ENCODE results near the gene ITGAL. TPM values are rescaled to one million over a fixed set of nuclear protein-coding genes. Genes with fewer than 3 reads are reported as not detected.
"Not testable (repeated sequence)": the region's sequence is repeated elsewhere in the genome, so short reads cannot be mapped to it uniquely, and the experiment has no call there.

Gene ITGAL
- total RNA-seq, 1 donor from 2014 or later: 1.5 TPM

- intact Hi-C loops (cut with DNase I): loop anchor here (10.0 kb wide), 1 partner anchor 77 kb away; the partner anchor contains the start of gene SEPHS2
- DNase-seq: no peak
- no peak for ATAC-seq (ENCODE audit: poor library complexity)
Measured at GRCh38 chr16:30521873-30522641, 49.5 kb downstream of the ITGAL start.

DNA sequence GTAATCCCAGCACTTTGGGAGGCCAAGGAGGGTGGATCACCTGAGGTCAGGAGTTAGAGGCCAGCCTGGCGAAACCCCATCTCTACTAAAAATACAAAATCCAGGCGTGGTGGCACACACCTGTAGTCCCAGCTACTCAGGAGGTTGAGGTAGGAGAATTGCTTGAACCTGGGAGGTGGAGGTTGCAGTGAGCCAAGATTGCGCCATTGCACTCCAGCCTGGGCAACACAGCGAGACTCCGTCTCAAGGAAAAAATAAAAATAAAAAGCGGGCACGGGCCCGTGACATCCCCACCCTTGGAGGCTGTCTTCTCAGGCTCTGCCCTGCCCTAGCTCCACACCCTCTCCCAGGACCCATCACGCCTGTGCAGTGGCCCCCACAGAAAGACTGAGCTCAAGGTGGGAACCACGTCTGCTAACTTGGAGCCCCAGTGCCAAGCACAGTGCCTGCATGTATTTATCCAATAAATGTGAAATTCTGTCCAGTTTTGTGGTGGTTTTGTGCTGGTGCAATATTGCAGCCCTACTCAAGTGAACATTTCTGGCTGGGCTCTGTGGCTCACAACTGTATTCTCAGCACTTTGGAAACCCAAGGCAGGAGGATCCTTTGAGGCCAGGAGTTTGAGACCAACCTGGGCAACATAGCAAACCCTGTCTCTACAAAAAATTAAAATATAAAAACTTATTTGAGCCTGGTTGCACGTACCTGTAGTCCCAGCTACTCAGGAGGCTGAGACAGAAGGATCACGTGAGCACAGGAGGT lies 50.3 kb downstream of the ITGAL start:
- intact Hi-C loops (cut with DNase I): loop anchor here (10.0 kb wide), 1 partner anchor 78 kb away; the partner anchor contains the start of gene SEPHS2
- DNase-seq; ATAC-seq (ENCODE audit: poor library complexity): not testable (repeated sequence)

DNA sequence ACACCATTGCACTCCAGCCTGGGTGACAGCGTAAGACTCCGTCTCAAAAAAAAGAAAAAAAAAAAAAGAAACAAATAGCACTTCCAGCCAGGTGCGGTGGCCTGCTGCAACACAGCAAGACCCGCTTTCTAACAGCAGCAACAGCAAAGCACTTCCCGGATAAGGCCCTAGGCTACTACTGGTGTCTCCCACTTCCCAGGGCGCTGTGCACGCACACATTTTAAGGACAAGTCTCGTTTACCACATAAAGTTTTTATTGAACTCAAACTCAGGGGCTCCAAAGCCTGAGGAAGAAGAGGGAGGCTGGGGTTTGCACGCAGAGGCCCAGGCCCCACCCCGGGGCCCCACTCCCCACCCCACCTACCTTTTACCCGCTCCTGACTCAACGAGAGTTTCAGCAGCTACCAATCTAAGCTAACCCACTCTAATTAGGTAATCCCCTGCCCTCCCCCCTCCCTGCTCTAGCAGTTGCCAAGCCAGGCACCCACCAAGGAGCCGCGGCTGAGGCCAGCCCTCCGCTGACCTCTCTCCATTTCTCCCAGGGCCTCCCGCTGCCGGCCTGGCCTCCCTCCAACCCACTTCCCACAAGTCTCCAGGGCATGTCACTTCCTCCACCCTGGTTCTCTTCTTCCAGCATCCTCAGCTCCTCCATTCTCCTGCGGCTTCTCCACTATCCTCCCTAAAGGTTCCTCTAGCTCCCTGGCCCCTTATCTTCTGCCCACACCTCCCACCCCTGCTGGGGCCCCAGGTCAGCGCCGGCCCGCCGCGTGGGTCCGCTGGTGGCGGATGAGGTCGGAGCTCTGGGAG lies 51.4 kb downstream of the ITGAL start:
- intact Hi-C loops (cut with DNase I): loop anchor here (10.0 kb wide), 1 partner anchor 79 kb away; the partner anchor contains the start of gene SEPHS2
- DNase-seq (peak; percentile 71), ATAC-seq (ENCODE audit: poor library complexity) (no peak)

- DNase-seq: no peak
- intact Hi-C loops (cut with DNase I): loop anchor here (5.0 to 10.0 kb wide), 2 partner anchors 47 to 80 kb away; partner anchors contain the start of genes SEPHS2 and ZNF688
- no peak for ATAC-seq (ENCODE audit: poor library complexity)
Measured at GRCh38 chr16:30524575-30525568, 52.3 kb downstream of the ITGAL start.

DNA sequence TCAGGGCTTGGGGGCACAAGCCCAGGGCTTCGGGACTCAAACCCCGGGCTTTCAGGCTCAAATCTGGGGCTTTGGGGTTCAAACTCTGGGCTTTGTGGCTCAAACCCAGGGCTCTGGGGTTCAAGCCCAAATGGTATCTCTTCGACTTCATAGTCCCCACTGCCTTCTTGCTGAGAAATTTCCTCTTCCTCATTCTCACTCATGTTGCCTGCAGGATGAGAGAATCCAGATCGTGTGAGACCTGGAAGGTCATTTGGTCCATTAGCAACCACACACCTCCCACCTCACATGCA lies 53.2 kb downstream of the ITGAL start:
- intact Hi-C loops (cut with DNase I): loop anchor here (5.0 to 10.0 kb wide), 2 partner anchors 47 to 81 kb away; partner anchors contain the start of genes SEPHS2 and ZNF688
- no peak for DNase-seq
- no peak for ATAC-seq (ENCODE audit: poor library complexity)

GRCh38 chr16:30526137-30526822 lies 53.7 kb downstream of the ITGAL start, which contains the start of gene ZNF768:
ZNF768 (minus strand) TSS chr16:30526566; CDS start chr16:30526413, 153 bp downstream.
- DNase-seq (peak; percentile 65), ATAC-seq (ENCODE audit: poor library complexity) (peak; percentile 68)
- intact Hi-C loops (cut with DNase I): loop anchor here (5.0 to 10.0 kb wide), 2 partner anchors 46 to 81 kb away; partner anchors contain the start of genes SEPHS2 and ZNF688

GRCh38 chr16:30526823-30527634 lies 54.5 kb downstream of the ITGAL start:
- ATAC-seq (ENCODE audit: poor library complexity): peak; percentile 92
- intact Hi-C loops (cut with DNase I): loop anchor here (5.0 to 10.0 kb wide), 2 partner anchors 45 to 82 kb away; partner anchors contain the start of genes SEPHS2 and ZNF688

DNA sequence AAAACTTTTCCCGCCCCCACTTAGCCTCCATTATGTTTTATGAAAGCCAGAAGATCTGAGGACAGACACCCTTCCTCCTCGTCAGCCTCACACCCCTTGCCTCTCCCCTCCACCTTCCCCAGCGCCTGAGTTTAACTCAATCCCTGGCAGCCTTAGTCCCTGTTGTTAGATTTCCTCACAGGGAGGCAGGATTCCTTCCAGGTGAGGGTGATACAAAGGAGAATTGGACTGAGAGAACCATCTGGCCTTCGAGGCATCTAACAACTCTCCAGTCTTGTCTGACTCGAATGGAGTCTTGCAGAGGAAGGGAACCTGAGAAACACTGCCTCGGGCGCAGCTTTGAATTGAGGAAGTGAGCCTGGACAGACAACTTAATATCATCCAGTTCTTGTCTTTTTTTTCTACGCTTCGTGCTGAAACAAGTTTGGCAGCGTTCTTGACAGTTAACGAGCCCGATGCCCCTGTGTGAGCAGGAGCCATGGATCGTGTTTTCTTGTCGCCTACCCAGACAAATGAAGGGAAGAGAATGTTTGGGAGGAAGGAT lies 55.2 kb downstream of the ITGAL start:
- no peak for DNase-seq
- intact Hi-C loops (cut with DNase I): loop anchor here (5.0 to 10.0 kb wide), 2 partner anchors 45 to 83 kb away; partner anchors contain the start of genes SEPHS2 and ZNF688
- ATAC-seq (ENCODE audit: poor library complexity): no peak

More at GRCh38 chr16:30526823-30527634, 54.5 kb downstream of the ITGAL start:
- peak; percentile 99 for DNase-seq

DNA sequence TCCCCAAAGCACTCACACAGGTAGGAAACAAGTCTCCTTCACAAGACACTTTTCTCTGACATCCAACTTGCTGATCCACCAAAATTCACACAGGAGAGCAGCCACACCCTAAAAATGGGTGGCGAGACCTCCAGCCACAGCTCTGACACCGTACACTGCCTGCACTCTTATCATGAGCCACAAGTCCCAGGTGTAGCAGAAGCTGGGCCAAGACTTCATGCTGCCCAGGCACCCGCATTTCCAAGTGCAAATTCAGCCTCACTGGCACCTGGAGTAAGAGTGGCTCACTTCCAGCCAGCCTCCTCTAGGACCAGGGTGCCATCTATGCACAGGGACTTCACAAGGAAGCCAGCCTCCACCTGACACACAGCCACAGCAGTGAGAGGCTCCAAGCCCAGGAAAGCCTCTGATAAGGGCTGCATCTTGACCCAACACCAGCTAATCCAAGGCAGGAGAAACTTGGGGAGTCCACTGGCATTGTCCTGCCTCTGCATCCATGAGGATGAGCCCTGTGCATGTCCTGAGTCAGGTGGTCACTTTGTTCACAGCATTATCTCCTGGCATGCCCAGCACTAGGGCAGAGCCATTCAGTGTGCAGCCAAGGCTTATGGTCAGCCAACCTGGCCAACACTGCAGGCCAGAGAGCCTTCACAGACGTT lies 56.4 kb downstream of the ITGAL start:
- ATAC-seq (ENCODE audit: poor library complexity) (no peak), DNase-seq (no peak)
- intact Hi-C loops (cut with DNase I): loop anchor here (5.0 to 10.0 kb wide), 2 partner anchors 43 to 84 kb away; partner anchors contain the start of genes SEPHS2 and ZNF688

DNA sequence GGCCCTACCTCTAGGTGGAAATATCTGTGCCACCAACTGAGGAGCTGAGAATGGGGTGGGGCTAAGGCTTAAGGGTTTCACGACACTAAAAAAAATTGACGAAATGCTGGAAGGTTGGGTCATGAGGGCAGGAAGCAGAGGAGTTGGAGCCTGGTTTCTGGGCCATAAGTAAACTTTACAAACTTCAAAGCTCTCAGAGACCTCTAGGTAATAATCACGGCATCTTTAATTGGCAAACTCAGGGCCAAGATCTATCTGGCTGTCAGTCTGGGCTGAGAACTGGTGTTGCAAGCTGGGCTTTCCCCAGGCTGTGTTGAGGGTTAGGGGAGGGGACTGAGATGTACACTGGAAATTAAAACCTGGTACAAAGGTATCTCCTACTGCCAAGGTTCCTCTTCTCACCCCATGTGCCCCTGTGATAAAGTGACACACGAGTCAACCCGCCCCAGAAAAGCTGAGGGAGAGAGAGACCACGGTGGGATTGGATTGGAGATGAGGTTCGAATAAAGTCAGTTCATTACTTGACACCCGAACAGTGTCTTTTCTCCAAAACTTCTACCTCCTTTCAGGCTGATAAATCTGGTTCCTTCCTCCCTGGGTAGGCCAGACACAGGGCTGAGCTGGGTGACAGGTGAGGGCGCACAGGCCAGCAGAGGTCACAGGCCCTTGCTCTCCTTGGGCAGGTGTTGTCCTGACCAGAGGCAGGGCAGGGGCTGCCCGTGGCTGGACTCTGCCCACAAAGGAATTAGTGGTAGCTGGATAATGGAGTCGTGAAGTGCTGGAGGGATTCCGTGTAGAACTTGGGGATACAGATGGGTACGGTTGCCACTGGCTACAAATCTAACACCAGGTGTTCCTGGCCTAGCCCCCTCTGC lies 57.9 kb downstream of the ITGAL start:
- DNase-seq: no peak
- ATAC-seq (ENCODE audit: poor library complexity): no peak
- intact Hi-C loops (cut with DNase I): no loop called here

- intact Hi-C loops (cut with DNase I): no loop called here
- no peak for DNase-seq
Measured at GRCh38 chr16:30532285-30533145, 60.0 kb downstream of the ITGAL start.

DNA sequence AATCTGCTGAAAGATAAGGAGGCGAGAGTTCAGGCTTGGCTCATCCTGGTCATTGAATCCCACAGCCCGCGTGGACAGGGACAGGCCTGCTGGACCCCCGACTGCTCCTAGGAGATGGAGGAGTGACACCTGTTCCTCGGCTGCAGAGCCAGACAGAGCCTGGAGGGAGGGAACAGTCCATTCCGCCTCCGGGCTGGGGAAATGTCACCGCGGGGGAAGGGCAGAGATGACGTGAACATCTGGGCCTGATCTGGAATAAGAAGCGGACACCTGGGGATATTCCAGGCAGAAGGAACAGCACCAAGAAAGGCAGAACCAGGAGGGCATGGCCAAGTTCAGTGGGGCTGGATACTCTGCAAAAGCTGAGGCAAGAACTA lies 60.6 kb downstream of the ITGAL start:
- intact Hi-C loops (cut with DNase I): no loop called here
- no peak for DNase-seq

More at GRCh38 chr16:30532285-30533145, 60.0 kb downstream of the ITGAL start:
- ATAC-seq (ENCODE audit: poor library complexity): no peak

DNA sequence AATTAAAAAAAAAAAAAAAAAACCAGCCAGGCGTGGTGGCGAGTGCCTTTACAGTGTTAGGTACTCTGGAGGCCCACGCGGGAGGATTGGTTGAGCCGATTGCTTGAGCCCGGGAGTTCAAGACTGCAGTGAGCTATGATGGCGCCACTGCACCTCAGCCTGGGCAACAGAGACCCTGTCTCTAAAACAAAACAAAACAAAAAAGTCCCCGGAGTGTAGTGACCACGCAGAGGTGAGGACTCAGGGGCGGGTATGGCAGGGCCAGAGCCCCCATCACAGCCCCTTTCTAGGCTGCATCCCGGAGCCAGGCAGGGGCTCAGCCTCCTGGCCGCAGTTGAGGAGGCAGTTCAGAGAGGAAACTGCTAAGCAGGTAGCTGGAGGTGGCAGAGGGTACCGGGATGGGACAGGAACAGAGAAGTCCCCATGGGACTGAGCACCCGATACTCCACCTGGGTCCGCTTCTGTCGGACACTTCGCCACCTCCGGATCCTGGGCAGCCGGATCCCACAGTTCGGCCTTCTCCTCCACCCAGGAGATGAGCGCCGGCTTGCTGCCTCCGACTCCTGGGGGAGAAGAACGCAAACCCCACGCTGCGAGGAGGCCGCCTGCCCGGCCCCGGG lies 61.3 kb downstream of the ITGAL start:
- ATAC-seq (ENCODE audit: poor library complexity): peak; percentile 0
- intact Hi-C loops (cut with DNase I): no loop called here
- no peak for DNase-seq

More for the DNA sequence above, 60.6 kb downstream of the ITGAL start:
- ATAC-seq (ENCODE audit: poor library complexity): no peak
